GM12878 (cell line): ENCODE measurements around the gene M1AP. TPM values are rescaled to one million over a fixed set of nuclear protein-coding genes. Genes with fewer than 3 reads are reported as not detected.

Source experiments
- BCL3 ChIP-seq: IDR thresholded peaks from 2 replicates; pipeline ENCODE4 v1.6.1; 2011; ENCODE audit warnings: borderline replicate concordance, low read depth, mild to moderate bottlenecking, moderate library complexity, low read length; ENCODE audit not compliant: insufficient read depth, poor library complexity, severe bottlenecking
- BRCA1 ChIP-seq: IDR thresholded peaks from 2 replicates; pipeline ENCODE4 v1.6.1; 2011; ENCODE audit warnings: low read depth, low read length, improper control_type of control experiment
- CBFB ChIP-seq: IDR thresholded peaks from 2 replicates; pipeline ENCODE4 v1.6.1; 2016; ENCODE audit warnings: antibody characterized with exemption, low read depth
- CBX3 ChIP-seq: fragments of 200-600 bp; sonication (generic); IDR thresholded peaks from 2 replicates; pipeline ENCODE4 v1.6.1; 2016; ENCODE audit warnings: low read depth, borderline replicate concordance
- CREM ChIP-seq: IDR thresholded peaks from 2 replicates; pipeline ENCODE4 v1.6.1; 2014; ENCODE audit warnings: antibody characterized with exemption, low read depth
- EP300 ChIP-seq, 2 experiments: fragments of 150-350 bp in 1 of 2; IDR thresholded peaks; 2 replicates each; pipeline ENCODE4 v1.6.1; 2011 to 2012; ENCODE audit warnings: low read depth in 2 of 2, low read length in 2 of 2, borderline replicate concordance in 1 of 2, improper control_type of control experiment in 1 of 2, inconsistent platforms in 1 of 2; ENCODE audit not compliant: control insufficient read depth in 1 of 2
- IRF4 ChIP-seq: IDR thresholded peaks from 2 replicates; pipeline ENCODE4 v1.6.1; 2011; ENCODE audit warnings: low read depth, low read length
- KDM1A ChIP-seq: fragments of 200-600 bp; sonication (generic); IDR thresholded peaks from 2 replicates; pipeline ENCODE4 v1.6.1; 2016; ENCODE audit warnings: borderline replicate concordance
- MEF2A ChIP-seq: IDR thresholded peaks from 2 replicates; pipeline ENCODE4 v1.6.1; 2011; ENCODE audit warnings: low read depth, mild to moderate bottlenecking, low read length, moderate library complexity; ENCODE audit not compliant: insufficient read depth
- MEF2B ChIP-seq: fragments of 450-650 bp; IDR thresholded peaks from 2 replicates; pipeline ENCODE4 v1.6.1; 2018; ENCODE audit warnings: mild to moderate bottlenecking, moderate library complexity; ENCODE audit not compliant: partially characterized antibody, poor library complexity, severe bottlenecking
- MXI1 ChIP-seq: fragments of 150-350 bp; IDR thresholded peaks from 2 replicates; pipeline ENCODE4 v1.6.1; 2011; ENCODE audit warnings: low read depth, mild to moderate bottlenecking, inconsistent platforms, low read length, improper control_type of control experiment
- NR2C1 ChIP-seq: fragments of 450-650 bp; IDR thresholded peaks from 2 replicates; pipeline ENCODE4 v1.6.1; 2017; ENCODE audit warnings: antibody characterized with exemption, mild to moderate bottlenecking, moderate library complexity
- NR2F1 ChIP-seq: fragments of 450-650 bp; conservative IDR thresholded peaks from 2 replicates; pipeline ENCODE4 v1.6.1; 2017; ENCODE audit warnings: mild to moderate bottlenecking
- NRF1 ChIP-seq: conservative IDR thresholded peaks from 2 replicates; pipeline ENCODE4 v1.6.1; 2011; ENCODE audit warnings: mild to moderate bottlenecking, low read depth, low read length, improper control_type of control experiment
- RAD21 ChIP-seq: IDR thresholded peaks from 2 replicates; pipeline ENCODE4 v1.6.1; 2011; ENCODE audit warnings: mild to moderate bottlenecking, low read depth, low read length, moderate library complexity; ENCODE audit not compliant: insufficient read depth
- SIN3A ChIP-seq: IDR thresholded peaks from 2 replicates; pipeline ENCODE4 v1.6.1; 2012; ENCODE audit warnings: low read depth, low read length, improper control_type of control experiment
- SIX5 ChIP-seq: IDR thresholded peaks from 2 replicates; pipeline ENCODE4 v1.6.1; 2011; ENCODE audit warnings: mild to moderate bottlenecking, low read depth, low read length, moderate library complexity; ENCODE audit not compliant: severe bottlenecking
- SMAD5 ChIP-seq: IDR thresholded peaks from 2 replicates; pipeline ENCODE4 v1.6.1; 2016; ENCODE audit warnings: antibody characterized with exemption, low read depth
- SPI1 ChIP-seq: IDR thresholded peaks from 2 replicates; pipeline ENCODE4 v1.6.1; 2011; ENCODE audit warnings: low read depth, mild to moderate bottlenecking, low read length, moderate library complexity, borderline replicate concordance; ENCODE audit not compliant: insufficient read depth
- SRF ChIP-seq, 2 experiments: IDR thresholded peaks; 2 replicates each; pipeline ENCODE4 v1.6.1; 2011; ENCODE audit warnings: low read depth in 2 of 2, low read length in 2 of 2, mild to moderate bottlenecking in 1 of 2, moderate library complexity in 1 of 2
- YY1 ChIP-seq: IDR thresholded peaks from 2 replicates; pipeline ENCODE4 v1.6.1; 2011; ENCODE audit warnings: low read depth, mild to moderate bottlenecking, low read length
- ZNF24 ChIP-seq: fragments of 450-650 bp; IDR thresholded peaks from 2 replicates; pipeline ENCODE4 v1.6.1; 2017; ENCODE audit warnings: antibody characterized with exemption, mild to moderate bottlenecking
- polyA plus RNA-seq, 11 experiments: library from polyadenylated mRNA; depleted of rRNA in 4 of 11; unstranded in 6 of 11; stranded (reverse) in 5 of 11; fragments of >200 nt; fragmentation: Nextera tagmentation in 4 of 11; fragmentation: Illumina TruSeq in 1 of 11; extraction: Ambion mirVana in 4 of 11; extraction: Trizol in 1 of 11; gene quantifications; 1 replicate in 1 of 11; 2 replicates in 10 of 11; pipeline versions ENCODE4 v1.2.1 to v1.2.3, GENCODE V29; 2011 to 2016; ENCODE audit warnings: inconsistent platforms in 2 of 11, missing spikeins in 2 of 11, low read depth in 1 of 11
- total RNA-seq, 4 experiments: library from RNA; depleted of rRNA in 3 of 4; stranded (reverse); fragments of >200 nt in 3 of 4; fragmentation: Illumina TruSeq in 1 of 4; extraction: Trizol in 1 of 4; gene quantifications; 2 replicates each; pipeline versions ENCODE4 v1.2.1 to v1.2.3, GENCODE V29; 2013 to 2021
- TF ChIP-seq, protein P1 (sequence below): IDR thresholded peaks from 2 replicates; pipeline ENCODE4 v1.6.1; 2012; ENCODE audit warnings: low read length, inconsistent platforms
- TF ChIP-seq, protein P2 (sequence below): fragments of 450-650 bp; IDR thresholded peaks from 2 replicates; pipeline ENCODE4 v1.6.1; 2017; ENCODE audit warnings: antibody characterized with exemption, mild to moderate bottlenecking, moderate library complexity

M1AP gene
- total and polyA plus RNA-seq, 10 of the 15 experiments (the other 5 are each of a cell fraction or from before 2014, with no cell fraction given): 0.04 to 0.32 (median 0.16) TPM; not detected in 4

DNA sequence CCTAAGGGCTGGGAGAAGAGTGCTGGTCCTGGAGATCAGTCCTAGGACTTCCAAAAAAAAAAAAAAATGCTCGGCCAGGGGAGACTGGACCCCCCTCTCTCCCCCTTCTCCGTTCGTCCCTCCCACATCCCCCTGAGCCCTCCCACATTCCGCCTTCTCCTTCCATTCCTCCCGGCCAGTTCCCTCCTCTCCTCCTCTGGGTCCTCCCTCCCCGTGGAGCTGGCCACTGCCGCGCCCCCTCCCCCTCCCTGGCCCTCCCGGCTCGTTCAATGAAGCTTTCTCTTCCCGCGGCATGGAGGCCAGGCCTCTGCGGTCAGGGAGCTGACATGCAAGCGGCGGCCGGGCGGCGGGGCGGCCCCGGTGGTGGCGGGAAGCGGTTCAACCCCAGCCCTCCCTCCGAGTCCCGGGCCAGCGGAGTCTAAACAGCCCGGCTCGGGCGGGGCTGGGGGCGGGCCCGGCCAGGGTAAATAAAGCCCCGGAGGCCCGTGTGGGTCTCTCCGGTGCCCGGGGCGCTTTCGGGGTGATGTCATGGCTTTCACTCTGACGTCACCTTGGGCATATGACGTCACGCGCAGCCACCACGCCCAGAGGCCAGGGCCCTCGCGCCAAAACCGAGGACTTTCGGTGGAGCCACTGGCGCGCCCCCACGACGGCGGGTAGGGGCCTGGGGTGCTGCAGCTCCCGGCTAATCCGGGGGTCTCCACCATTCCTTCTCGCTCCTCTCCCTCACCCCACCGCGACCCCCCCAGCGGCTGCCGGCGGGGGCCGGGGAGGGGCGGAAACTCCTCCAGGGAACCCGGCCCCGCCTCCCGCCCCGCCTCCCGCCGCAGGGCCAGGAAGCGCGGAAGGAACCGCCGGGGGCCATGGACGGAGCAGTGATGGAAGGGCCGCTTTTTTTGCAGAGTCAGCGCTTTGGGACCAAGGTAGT, 94.0 kb downstream of the M1AP start, which contains the start of the genes DOK1 and LOXL3 (continued):
- TF ChIP-seq NRF1: no peak
- TF ChIP-seq EP300 (IDR thresholded peaks at IDR 0.05; ENCODE audit: borderline replicate concordance in 1 of 2, control insufficient read depth in 1 of 2, low read depth in 2 of 2, low read length in 2 of 2): peak in 1 of 2 experiments; percentile 28; a peak in 1 of 4 replicates
- peak; percentile 56 for TF ChIP-seq YY1
- TF ChIP-seq IRF4: no peak
- no peak for TF ChIP-seq SRF (IDR thresholded peaks at IDR 0.05; ENCODE audit: low read depth in 2 of 2, low read length in 2 of 2)
- peak; percentile 61; the same call in 1 of the 2 replicates for TF ChIP-seq BRCA1
- TF ChIP-seq MXI1: 0 out of 2 replicates have a peak, but pooled peaks have one; percentile 12
- TF ChIP-seq, protein P1, sequence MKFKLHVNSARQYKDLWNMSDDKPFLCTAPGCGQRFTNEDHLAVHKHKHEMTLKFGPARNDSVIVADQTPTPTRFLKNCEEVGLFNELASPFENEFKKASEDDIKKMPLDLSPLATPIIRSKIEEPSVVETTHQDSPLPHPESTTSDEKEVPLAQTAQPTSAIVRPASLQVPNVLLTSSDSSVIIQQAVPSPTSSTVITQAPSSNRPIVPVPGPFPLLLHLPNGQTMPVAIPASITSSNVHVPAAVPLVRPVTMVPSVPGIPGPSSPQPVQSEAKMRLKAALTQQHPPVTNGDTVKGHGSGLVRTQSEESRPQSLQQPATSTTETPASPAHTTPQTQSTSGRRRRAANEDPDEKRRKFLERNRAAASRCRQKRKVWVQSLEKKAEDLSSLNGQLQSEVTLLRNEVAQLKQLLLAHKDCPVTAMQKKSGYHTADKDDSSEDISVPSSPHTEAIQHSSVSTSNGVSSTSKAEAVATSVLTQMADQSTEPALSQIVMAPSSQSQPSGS: no peak
- TF ChIP-seq SMAD5: no peak
- 0 out of 2 replicates have a peak, but pooled peaks have one; percentile 4 for TF ChIP-seq RAD21
- TF ChIP-seq, protein P2, sequence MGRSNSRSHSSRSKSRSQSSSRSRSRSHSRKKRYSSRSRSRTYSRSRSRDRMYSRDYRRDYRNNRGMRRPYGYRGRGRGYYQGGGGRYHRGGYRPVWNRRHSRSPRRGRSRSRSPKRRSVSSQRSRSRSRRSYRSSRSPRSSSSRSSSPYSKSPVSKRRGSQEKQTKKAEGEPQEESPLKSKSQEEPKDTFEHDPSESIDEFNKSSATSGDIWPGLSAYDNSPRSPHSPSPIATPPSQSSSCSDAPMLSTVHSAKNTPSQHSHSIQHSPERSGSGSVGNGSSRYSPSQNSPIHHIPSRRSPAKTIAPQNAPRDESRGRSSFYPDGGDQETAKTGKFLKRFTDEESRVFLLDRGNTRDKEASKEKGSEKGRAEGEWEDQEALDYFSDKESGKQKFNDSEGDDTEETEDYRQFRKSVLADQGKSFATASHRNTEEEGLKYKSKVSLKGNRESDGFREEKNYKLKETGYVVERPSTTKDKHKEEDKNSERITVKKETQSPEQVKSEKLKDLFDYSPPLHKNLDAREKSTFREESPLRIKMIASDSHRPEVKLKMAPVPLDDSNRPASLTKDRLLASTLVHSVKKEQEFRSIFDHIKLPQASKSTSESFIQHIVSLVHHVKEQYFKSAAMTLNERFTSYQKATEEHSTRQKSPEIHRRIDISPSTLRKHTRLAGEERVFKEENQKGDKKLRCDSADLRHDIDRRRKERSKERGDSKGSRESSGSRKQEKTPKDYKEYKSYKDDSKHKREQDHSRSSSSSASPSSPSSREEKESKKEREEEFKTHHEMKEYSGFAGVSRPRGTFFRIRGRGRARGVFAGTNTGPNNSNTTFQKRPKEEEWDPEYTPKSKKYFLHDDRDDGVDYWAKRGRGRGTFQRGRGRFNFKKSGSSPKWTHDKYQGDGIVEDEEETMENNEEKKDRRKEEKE: no peak
- TF ChIP-seq CBFB: 0 out of 2 replicates have a peak, but pooled peaks have one; percentile 18
- no peak for TF ChIP-seq SPI1
- no peak for TF ChIP-seq MEF2B
- no peak for TF ChIP-seq KDM1A
- no peak for TF ChIP-seq SIN3A
- peak; percentile 99 for TF ChIP-seq CREM
- TF ChIP-seq ZNF24: no peak
- TF ChIP-seq SIX5: no peak
- peak; percentile 80 for TF ChIP-seq NR2F1
- peak; percentile 44; the same call in 1 of the 2 replicates for TF ChIP-seq NR2C1
- TF ChIP-seq CBX3: no peak
- 0 out of 2 replicates have a peak, but pooled peaks have one; percentile 33 for TF ChIP-seq MEF2A
- TF ChIP-seq BCL3: no peak
